Stimulated activated CD4-positive, alpha-beta T cell treated with anti-CD3 and anti-CD28 coated beads, Interleukin-2, amount 100 ng/mL, for 4 hours (primary cell): ENCODE results near the gene CLIC4.
"Not testable (repeated sequence)": the region's sequence is repeated elsewhere in the genome, so short reads cannot be mapped to it uniquely, and the experiment has no call there.

Experiments
- DNase-seq: peaks from one replicate; pipeline ENCODE4 v3.0.0-alpha.2; 2020; ENCODE audit warnings: low read depth

CLIC4 gene

DNA sequence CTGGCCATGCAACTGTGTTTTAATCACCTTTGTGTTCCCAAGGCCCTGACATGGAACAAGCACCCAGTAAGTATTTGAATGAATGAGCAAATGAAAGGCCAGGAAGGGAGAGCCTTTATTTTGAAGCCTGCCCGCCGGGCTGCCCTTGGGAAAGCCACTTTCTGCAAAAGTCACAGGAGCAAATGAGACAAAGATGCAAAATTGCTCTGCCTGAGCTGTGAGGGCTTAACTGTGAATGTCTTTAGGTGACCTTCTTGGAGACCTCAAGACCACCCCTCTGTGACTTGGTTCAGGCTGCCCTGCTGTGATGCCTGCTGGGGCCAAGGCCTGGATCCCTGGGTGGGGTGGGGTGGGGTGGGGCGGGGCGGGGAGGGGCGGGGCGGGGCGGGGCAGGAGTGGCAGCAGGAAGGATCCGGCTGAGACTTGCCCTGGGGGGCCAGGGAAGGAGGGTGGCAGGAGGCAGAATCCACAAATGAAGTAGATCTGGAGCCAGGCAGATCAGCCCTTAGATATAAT is 130.8 kb downstream of the CLIC4 start:
- DNase-seq = no peak

DNA sequence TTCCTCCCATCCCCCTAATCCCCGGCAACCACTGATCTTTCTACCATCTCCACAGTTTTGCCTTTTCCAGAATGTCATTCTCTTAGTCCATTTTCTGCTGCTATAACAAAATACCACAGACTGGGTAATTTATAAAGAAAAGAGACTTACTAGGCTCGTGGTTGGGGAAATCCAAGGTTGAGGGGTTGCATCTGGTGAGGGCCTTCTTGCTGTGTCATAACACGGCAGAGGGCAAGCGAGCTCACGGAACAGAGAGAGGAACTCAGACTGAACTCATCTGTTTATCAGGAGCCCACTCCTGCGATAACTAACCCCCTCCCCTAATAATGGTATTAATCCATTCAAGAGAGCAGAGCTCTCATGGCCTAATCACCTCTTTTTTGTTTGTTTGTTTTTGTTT is 132.8 kb downstream of the CLIC4 start:
- DNase-seq = no peak

DNA sequence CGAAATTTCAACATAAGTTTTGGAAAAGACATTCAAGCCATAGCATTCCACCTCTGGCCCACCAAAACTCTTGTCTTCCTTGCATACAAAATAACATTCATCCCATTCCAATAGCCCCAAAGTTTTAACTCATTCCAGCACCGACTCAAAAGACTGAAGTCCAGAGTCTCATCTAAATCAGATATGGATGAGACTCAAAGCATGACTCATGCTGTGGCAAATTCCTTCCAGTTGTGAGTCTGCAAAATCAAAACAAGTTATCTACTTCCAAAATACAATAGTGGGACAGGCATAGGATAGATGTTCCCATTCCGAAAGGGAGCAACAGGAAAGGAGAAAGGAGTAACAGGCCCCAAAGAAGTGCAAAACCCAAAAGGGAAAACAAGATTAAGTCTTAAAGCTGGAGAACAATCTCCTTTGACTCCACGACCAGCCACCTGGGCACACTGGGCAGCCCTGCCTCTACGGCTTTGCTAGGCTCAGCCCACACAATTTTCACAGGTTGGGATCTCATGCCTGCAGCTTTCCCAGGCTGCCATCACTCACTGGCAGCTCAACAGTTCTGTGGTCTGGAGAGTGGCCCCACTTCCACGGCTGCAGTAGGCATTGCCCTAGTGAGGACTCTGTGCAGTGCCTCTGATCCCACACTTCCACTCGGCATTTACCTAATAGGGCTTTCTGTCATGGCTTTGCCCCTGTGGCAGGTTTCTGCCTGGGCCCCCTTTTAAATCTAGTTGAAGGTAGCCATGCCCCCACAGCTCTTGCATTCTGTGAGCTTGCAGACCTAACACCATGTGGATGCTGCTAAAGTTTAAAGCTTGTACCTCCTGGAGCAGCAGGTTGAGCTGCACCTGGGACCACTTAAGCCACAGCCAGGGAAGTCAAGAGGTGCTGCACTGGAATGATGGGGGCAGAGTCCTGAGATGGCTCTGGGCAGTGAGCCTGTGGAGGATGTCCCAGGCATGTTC is 133.8 kb downstream of the CLIC4 start:
- no peak for DNase-seq

DNA sequence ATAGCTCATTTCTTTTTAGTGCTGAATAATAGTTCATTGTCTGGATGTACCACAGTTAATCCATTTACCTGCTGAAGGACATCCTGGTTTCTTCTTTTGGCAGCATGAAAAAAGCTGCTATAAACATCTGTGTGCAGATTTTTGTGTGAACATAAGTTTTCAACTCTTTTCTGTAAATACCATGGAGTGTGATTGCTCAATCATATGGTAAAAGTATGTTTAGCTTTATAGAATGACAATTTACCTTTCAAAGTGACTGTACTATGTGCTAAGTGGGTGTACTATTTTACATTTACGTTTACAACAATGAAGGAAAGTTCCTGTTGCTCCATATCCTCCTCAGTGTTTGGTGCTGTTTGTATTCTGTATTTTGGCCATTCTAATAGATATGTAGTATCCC is 135.8 kb downstream of the CLIC4 start:
- no peak for DNase-seq

DNA sequence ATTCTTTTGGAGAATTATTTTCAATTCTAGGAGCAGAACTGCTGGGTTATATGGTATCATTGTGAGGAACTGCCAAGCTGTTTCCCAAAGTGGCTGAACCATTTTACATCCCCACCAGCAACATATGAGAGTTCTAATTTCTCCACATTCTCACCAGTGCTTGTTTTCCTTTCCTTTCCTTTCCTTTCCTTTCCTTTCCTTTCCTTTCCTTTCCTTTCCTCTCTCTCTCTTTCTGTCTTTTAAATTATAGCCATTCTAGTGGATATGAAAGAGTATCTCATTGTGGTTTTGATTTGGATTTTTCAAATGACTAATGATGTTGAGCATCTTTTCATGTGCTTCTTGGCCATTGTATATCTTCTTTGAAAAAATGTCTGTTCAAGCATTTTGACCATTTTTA is 139.5 kb downstream of the CLIC4 start:
- no peak for DNase-seq

DNA sequence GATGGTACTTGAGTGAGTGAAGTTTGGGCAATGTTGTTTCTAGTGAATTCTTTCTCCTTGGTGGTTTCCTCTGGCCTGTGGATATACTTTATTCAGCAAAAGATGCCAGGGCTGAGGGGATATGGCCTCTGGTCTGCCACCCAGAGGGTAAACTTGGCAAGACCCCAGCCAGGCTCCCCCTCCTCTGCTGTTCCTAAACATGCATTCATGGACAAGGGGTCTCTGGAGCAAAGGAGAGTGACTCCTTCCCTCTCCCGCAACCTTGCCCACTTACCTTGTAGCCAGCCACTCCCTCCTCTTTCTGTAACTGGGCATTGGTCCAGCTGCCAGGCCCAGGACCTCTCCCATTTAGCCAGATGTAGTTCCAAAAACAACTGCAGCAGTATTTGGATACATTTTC is 141.0 kb downstream of the CLIC4 start:
- no peak for DNase-seq

DNA sequence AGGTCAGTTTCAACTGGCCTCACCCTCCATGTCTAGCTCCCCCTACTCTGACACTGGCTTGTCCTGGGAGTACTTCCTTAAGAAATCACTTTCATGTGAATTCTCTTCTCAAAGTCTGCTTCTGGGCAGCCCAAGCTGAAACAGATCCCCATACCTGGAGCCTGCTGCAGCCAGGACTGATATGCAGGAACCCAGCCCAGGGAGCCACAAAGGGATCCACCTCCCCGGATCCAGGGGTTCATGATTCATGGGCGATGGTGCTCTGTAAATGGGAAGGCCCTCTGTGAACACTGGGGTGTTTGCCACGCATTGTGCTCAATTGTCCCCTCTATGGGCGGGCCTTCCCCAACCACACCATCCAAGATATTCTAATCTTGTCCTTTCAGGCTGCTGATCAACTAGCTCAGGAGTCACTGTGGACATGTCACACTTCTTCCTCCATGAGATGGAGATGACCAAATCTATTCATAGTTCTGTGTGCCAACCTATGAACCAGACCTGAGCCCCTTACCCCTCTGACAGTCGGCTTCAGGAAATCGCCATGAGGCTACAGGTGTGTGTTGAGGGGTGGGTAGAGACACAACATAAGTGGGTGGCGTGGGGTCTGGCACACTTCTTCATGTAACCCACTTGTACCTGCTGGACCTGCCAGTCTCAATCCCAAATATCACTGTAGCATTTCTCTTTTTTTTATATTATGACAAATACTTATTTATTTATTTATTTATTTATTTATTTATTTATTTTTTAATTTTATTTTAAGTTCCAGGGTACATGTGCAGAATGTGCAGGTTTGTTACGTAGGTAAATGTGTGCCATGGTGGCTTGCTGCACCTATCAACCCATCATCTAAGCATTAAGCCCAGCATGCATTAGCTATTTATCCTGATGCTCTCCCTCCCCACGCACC is 143.1 kb downstream of the CLIC4 start:
- no peak for DNase-seq

DNA sequence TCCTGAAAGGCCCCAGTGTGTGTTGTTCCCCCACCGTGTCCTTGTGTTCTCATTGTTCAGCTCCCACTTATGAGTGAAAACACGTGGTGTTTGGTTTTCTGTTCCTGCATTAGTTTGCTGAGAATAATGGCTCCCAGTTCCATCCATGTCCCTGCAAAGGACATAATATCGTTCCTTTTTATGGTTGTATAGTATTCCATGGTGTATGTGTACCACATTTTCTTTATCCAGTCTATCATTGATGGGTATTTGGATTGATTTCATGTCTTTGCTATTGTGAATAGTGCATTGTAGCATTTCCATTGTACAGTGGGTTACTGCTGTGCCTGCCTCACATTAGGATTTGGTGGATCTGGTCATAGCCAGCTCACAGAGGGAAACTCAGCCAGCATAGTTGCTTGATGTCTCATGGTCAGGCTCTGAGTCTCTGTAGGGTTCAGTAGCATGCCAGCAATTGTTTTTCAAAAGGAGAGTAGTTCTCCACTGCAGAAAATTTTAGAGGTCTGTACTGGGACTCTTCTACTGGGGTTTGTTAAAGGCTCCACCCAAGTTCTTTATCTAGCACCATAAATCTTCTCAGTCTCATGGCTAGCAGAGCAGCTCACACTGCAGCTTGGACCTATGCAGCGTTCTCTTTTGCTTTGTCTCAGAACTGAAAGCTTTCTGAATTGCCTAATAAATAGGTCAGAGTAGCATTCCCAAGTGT is 143.9 kb downstream of the CLIC4 start:
- DNase-seq = no peak

DNA sequence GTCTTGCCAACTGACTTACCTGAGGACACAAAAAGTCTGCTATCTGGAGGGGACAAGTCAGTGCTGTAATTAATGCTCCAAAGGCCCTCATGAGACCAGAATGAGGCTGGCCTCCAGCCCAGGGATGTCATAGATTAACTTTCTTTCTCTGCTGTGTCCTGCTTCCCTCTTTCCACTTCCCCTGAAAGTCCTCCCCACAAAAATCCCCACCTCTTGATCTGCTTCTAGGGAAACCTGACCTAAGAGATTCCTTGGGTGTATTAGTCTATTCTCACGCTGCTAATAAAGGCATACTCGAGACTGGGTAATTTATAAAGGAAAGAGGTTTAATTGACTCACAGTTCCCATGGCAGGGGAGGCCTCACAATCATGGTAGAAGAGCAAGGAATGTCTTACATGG is 145.6 kb downstream of the CLIC4 start:
- no peak for DNase-seq

DNA sequence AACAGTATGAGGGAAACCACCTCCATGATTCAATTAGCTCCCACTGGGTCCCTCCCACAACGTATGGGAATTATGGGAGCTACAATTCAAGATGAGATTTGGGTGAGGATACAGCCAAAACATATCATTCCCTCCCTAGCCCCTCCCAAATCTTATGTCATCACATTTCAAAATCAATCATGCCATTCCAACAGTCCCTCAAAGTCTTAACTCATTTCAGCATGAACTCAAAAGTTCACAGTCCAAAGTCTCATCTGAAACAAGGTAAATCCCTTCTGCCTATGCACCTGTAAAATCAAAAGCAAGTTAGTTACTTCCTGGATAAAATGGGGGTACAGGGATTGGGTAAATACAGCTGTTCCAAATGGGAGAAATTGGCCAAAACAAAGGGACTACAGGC is 146.1 kb downstream of the CLIC4 start:
- not testable (repeated sequence) for DNase-seq

DNA sequence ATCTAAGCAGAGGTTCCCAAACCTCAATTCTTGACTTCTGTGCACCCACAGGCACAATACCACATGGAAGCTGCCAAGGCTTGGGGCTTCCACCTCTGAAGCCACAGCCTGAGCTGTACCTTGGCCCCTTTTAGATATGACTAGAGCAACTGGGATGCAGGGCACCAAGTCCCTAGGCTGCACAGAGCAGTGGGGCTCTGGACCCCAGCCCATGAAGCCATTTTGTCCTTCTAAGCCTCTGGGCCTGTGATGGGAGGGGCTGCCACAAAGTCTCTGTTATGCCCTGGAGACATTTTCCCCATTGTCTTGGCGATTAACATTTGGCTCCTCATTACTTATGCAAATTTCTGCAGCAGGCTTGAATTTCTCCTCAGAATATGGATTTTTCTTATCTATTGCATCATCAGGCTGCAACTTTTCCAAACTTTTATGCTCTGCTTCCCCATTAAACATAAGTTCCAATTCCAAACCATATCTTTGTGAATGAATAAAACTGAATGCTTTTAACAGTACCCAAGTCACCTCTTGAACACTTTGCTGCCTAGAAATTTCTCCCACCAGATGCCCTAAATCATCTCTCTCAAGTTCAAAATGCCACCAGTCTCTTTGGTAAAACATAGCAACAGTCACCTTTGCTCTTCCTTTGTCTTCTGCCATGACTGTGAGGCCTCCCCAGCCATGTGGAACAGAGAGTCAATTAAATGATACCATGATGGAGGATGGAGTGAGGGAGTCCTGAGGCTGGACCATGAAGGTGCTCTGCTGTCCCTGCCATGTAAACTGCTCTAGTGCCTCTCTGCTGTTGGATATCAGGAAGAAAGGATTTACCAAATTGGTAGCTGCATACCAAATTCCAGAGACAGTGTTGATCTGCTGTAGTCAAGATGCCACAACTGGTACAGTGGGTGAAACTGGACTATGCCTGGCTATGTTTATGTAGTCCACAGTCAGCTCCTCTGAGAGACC is 147.2 kb downstream of the CLIC4 start:
- DNase-seq = no peak

DNA sequence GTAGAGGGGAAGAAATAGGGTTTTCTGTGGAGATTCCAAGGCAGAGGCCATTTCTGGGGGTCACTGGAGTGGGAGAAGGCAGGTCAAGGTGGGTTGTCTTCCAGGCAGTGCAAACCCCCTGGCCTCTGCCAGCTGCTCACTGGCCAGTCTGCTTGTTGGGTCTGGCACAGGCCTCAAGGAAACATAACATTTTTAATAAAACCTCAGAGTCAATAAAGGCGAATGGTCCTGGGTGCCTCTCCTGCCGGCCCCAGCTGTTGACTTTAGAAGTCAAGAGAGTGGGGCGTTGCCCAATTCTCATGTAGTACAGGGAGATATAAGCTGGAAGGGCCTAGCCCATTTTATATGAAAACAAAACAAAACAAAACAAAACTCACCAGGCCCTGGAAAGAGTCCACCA is 148.2 kb downstream of the CLIC4 start:
- no peak for DNase-seq
